AG09309 (cell line): ENCODE data around the gene CCT6A.
A peak's percentile ranks its signal among the peaks of the same experiment; 100 is the strongest.
"Not testable (repeated sequence)": the region's sequence is repeated elsewhere in the genome, so short reads cannot be mapped to it uniquely, and the experiment has no call there.

Experiments used
- DNase-seq: peaks from one replicate; pipeline ENCODE4 v3.0.0-alpha.2; 2010; ENCODE audit warnings: low read depth
- H3K4me3 ChIP-seq: 2 replicates; pipeline ENCODE4 v1.5.1; 2011; ENCODE audit warnings: mild to moderate bottlenecking, low read depth, low read length, moderate library complexity; ENCODE audit not compliant: control insufficient read depth
- TF ChIP-seq, protein P1 (sequence below): IDR thresholded peaks from 2 replicates; pipeline ENCODE4 v1.5.1; 2011; ENCODE audit warnings: mild to moderate bottlenecking, low read depth, low read length, inconsistent platforms; ENCODE audit not compliant: insufficient read depth, control insufficient read depth; ENCODE audit errors: missing control alignments

The CCT6A gene

GRCh38 chr7:56051339-56052191, at the start of gene CCT6A, which contains the start of gene PSPH:
TSS of gene CCT6A (plus strand) at chr7:56051765. CDS start at chr7:56051849, 84 bp downstream.
TSS of gene PSPH (minus strand) at chr7:56051444. CDS start at chr7:56021212, 30,232 bp downstream.
- H3K4me3 ChIP-seq, result peak within 1 kb of the TSS; percentile 97
- peak; percentile 92 for DNase-seq
- TF ChIP-seq, protein P1, sequence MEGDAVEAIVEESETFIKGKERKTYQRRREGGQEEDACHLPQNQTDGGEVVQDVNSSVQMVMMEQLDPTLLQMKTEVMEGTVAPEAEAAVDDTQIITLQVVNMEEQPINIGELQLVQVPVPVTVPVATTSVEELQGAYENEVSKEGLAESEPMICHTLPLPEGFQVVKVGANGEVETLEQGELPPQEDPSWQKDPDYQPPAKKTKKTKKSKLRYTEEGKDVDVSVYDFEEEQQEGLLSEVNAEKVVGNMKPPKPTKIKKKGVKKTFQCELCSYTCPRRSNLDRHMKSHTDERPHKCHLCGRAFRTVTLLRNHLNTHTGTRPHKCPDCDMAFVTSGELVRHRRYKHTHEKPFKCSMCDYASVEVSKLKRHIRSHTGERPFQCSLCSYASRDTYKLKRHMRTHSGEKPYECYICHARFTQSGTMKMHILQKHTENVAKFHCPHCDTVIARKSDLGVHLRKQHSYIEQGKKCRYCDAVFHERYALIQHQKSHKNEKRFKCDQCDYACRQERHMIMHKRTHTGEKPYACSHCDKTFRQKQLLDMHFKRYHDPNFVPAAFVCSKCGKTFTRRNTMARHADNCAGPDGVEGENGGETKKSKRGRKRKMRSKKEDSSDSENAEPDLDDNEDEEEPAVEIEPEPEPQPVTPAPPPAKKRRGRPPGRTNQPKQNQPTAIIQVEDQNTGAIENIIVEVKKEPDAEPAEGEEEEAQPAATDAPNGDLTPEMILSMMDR, result no peak

DNA sequence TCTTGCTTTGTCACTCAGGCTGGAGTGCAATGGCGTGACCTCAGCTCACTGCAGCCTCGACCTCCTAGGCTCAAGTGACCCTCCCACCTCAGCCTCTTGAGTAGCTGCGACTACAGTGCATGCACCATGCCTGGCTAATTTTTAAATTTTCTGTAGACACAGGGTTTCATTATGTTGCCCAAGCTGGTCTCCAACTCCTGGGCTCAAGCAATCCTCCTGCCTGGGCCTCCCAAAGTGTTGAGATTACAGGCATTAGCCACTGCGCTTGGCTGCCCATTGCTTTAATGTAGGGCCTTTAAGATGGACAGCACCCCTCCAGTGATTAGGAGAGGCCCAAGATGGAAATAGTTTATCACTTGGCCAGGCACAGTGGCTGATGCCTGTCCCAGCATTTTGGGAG, 47.8 kb upstream of the CCT6A start:
- no peak for DNase-seq
- TF ChIP-seq, protein P1, result no peak
- H3K4me3 ChIP-seq, result no peak overlapping the region

DNA sequence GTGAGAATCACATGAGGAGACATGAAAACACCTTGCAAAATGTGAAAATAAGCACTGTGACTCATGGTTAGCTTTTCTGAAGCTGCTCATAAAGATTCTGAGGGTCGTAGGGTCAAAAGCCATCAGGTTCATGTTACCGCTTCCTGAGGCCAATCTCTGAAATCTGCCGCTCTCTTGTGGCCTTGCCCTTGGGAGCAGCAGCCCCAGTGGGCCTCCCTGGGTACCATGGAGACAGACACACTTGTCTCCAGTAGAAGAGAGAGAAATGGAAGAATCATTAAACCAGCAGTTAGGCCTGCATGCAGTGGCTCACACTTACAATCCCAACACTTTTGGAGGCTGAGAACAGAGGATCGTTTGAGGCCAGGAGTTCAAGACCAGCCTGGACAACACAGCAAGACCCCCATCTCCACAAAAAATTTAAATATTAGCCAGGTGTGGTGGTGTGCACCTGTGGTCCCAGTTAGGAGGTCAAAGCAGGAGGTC, 44.4 kb upstream of the CCT6A start:
- TF ChIP-seq, protein P1, result no peak
- H3K4me3 ChIP-seq, result no peak overlapping the region
- DNase-seq, result no peak

DNA sequence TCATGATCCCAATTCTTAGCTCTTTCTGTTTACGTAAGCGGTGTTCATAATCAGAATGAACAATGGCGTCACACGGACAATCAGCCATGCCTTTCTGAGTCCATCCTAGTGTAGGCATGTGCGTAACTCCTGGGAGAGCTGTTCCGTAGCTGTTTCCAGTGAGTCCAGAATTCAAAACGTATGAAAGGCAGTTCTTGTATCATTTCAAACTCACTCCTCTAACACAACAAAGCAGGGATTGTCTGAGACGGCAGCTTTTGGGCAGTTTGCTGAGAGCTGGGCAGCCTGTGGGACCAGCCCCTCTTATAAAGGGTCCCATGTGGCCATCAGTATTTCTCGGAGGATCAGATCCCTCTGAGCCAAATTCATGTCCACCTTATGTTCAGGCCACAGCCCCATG, 43.7 kb upstream of the CCT6A start:
- no peak for DNase-seq
- TF ChIP-seq, protein P1, result no peak
- no peak overlapping the region for H3K4me3 ChIP-seq

DNA sequence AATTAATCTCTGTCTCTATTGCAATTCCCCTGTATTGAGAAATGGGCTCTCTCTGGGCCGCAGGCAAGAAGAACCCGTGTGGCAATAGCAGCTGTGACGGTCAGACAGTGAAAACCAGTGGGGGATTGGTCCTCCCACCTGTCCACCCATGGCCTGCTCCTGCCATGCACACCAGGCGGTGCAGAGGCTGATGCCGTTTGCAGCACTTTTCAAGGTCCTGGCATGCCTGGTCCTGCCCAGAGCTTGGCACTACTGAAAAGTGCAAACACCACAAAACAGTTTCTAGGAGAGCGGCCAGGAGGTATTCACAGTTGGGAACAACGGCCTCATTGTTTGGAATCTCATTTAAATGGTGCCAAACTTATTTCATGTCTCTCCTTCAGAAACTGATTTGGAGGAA, 41.9 kb upstream of the CCT6A start:
- H3K4me3 ChIP-seq, result no peak overlapping the region
- TF ChIP-seq, protein P1, result no peak
- DNase-seq, result no peak

DNA sequence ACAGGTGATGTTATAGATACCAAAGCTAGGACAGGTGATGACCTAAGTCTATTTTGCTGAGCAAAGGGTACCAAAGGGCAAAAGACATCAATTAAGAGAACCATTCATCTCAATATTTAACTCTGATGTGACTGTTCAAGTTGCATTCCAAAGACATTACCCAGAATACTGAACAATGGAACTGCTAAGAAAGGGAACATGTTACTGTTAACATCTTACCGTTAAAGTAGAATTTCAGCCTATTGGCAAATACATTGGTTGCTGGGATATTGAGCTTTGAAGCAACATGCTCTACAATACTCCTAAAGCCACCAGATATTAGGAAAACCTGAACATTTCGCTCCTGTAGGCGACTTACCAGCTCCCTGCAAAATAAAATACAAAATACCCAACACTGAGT, 34.5 kb upstream of the CCT6A start:
- not testable (repeated sequence) for DNase-seq, H3K4me3 ChIP-seq

GRCh38 chr7:56019501-56019900, 32.1 kb upstream of the CCT6A start:
- TF ChIP-seq, protein P1, result no peak
- no peak for DNase-seq
- H3K4me3 ChIP-seq, result no peak overlapping the region
